SH-SY5Y (cell line): ENCODE measurements around the gene CRABP2.

ENCODE experiments used
- GATA2 ChIP-seq: IDR thresholded peaks from 2 replicates; pipeline ENCODE4 v1.6.1; 2011; ENCODE audit warnings: mild to moderate bottlenecking, low read depth, low read length
- GATA3 ChIP-seq: IDR thresholded peaks from 2 replicates; pipeline ENCODE4 v1.6.1; 2011; ENCODE audit warnings: low read depth, mild to moderate bottlenecking, low read length, moderate library complexity

DNA sequence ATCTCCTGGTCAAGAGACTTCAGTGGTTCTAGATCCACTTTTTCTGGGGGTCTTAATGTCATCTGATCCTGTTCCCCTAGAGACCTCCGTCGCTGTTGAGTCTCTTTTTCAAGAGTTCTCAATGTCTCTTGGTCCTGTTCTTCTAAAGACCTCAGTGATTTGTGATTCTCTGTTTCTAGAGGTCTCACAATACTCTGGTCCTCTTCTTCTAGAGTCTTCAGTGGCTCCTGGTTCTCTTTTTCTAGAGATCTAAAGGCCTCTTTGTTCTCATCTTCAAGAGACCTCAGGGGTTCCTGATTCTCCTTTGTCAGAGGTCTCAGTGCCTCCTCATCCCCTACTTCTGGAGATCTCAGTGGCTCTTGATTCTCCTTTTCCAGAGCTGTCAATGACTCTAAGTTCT lies 33.6 kb downstream of the CRABP2 start:
- TF ChIP-seq GATA3: no peak
- no peak for TF ChIP-seq GATA2
